H1 (cell line): Measurements from ENCODE around the gene POLG. TPM values are rescaled to one million over a fixed set of nuclear protein-coding genes. Genes with fewer than 3 reads are reported as not detected.

Source experiments
- CTCF ChIA-PET: fragments of 300-600 bp; sonication (Branson Sonifier 250); formaldehyde crosslinking; loops from one replicate; lab custom pipeline; 2021; ENCODE audit not compliant: partially characterized antibody; lab: Charles Lee
- POLR2A ChIA-PET: fragments of 300-600 bp; sonication (Branson Sonifier 250); formaldehyde crosslinking; loops from one replicate; lab custom pipeline; 2021; ENCODE audit warnings: inconsistent platforms; ENCODE audit not compliant: partially characterized antibody; lab: Charles Lee
- DNase-seq, 2 experiments: peaks; one replicate each; pipeline versions ENCODE4 v3.0.0 to v3.0.0-alpha.2; 2010 to 2022; ENCODE audit warnings: low spot score in 2 of 2, low read depth in 1 of 2, mixed read lengths in 1 of 2
- FAIRE-seq: peaks from 2 replicates; lab custom pipeline; 2011; peaks lifted over from hg19 to GRCh38; lab: Jason Lieb, UNC
- H2AFZ ChIP-seq: 2 replicates; pipeline ENCODE4 v1.8.1; 2012; ENCODE audit warnings: low read length, inconsistent platforms
- H2AK5ac ChIP-seq: 2 replicates; pipeline ENCODE4 v1.6.1; 2013; ENCODE audit warnings: low read depth, low read length
- H2BK120ac ChIP-seq: replicated peaks from 2 replicates; pipeline ENCODE3; 2013; ENCODE audit warnings: low read depth, low read length, inconsistent platforms
- H2BK12ac ChIP-seq: 2 replicates; pipeline ENCODE4 v1.6.1; 2013; ENCODE audit warnings: low read depth, low read length
- H2BK15ac ChIP-seq: 2 replicates; pipeline ENCODE4 v1.6.1; 2013; ENCODE audit warnings: low read length
- H2BK20ac ChIP-seq: 2 replicates; pipeline ENCODE4 v1.6.1; 2013; ENCODE audit warnings: low read length
- H2BK5ac ChIP-seq: 2 replicates; pipeline ENCODE4 v1.6.1; 2013; ENCODE audit warnings: low read depth, low read length
- H3K14ac ChIP-seq: 2 replicates; pipeline ENCODE4 v1.6.1; 2013; ENCODE audit warnings: inconsistent platforms; ENCODE audit not compliant: insufficient read length
- H3K18ac ChIP-seq: 2 replicates; pipeline ENCODE4 v1.6.1; 2013; ENCODE audit warnings: low read length; ENCODE audit errors: extremely low read depth
- H3K23ac ChIP-seq: 2 replicates; pipeline ENCODE4 v1.6.1; 2013; ENCODE audit warnings: inconsistent platforms; ENCODE audit not compliant: insufficient read length
- H3K23me2 ChIP-seq: 2 replicates; pipeline ENCODE4 v1.6.1; 2013; ENCODE audit warnings: low read depth, low read length
- H3K27ac ChIP-seq: 2 replicates; pipeline ENCODE4 v1.6.1; 2011; ENCODE audit warnings: low read depth, low read length, inconsistent platforms
- H3K27me3 ChIP-seq, 4 experiments: replicated peaks in 1 of 4; 1 replicate in 1 of 4; 2 replicates in 3 of 4; pipeline versions ENCODE4 v1.6.1 to v1.8.1; 2011 to 2013; ENCODE audit warnings: low read length in 3 of 4, mild to moderate bottlenecking in 3 of 4, inconsistent platforms in 2 of 4, mixed read lengths in 2 of 4, moderate library complexity in 1 of 4; ENCODE audit not compliant: control insufficient read depth in 3 of 4, insufficient read depth in 3 of 4; ENCODE audit errors: extremely low read depth in 1 of 4
- H3K36me3 ChIP-seq, 4 experiments: 2 replicates each; pipeline versions ENCODE4 v1.6.1 to v1.8.1; 2011 to 2013; ENCODE audit warnings: mild to moderate bottlenecking in 4 of 4, low read length in 3 of 4, moderate library complexity in 2 of 4, control low read depth in 1 of 4, inconsistent platforms in 1 of 4; ENCODE audit not compliant: insufficient read depth in 4 of 4, control insufficient read depth in 2 of 4
- H3K4ac ChIP-seq: replicated peaks from 2 replicates; pipeline ENCODE3; 2013; ENCODE audit warnings: low read length, low read depth, mixed read lengths, inconsistent platforms; ENCODE audit not compliant: insufficient read length
- H3K4me1 ChIP-seq, 4 experiments: replicated peaks in 1 of 4; 1 replicate in 1 of 4; 2 replicates in 3 of 4; pipeline versions ENCODE4 v1.6.1 to v1.8.1; 2011 to 2013; ENCODE audit warnings: low read length in 3 of 4, inconsistent platforms in 2 of 4, mixed read lengths in 1 of 4; ENCODE audit not compliant: insufficient read depth in 4 of 4, control insufficient read depth in 3 of 4
- H3K4me2 ChIP-seq, 2 experiments: 2 replicates each; pipeline versions ENCODE4 v1.6.1 to v1.8.1; 2011 to 2013; ENCODE audit warnings: low read depth in 2 of 2, low read length in 2 of 2, control low read depth in 1 of 2, inconsistent platforms in 1 of 2, mild to moderate bottlenecking in 1 of 2; ENCODE audit not compliant: insufficient read depth in 1 of 2
- H3K4me3 ChIP-seq, 4 experiments: fragments of 200-600, 300-600 bp in 1 of 4; sonication (generic), shearing (Covaris generic), sonication (Bioruptor Twin) in 1 of 4; 2 replicates each; pipeline versions ENCODE4 v1.5.1 to v1.8.1; 2011 to 2016; ENCODE audit warnings: low read length in 4 of 4, low read depth in 3 of 4, control low read depth in 2 of 4, inconsistent platforms in 2 of 4, mild to moderate bottlenecking in 2 of 4, mixed read lengths in 1 of 4, moderate library complexity in 1 of 4; ENCODE audit not compliant: insufficient read depth in 2 of 4; ENCODE audit errors: extremely low read depth in 1 of 4
- H3K56ac ChIP-seq: replicated peaks from 2 replicates; pipeline ENCODE3; 2013; ENCODE audit warnings: low read depth, mild to moderate bottlenecking, mixed read lengths, low read length, inconsistent platforms; ENCODE audit not compliant: insufficient read length
- H3K79me1 ChIP-seq: 2 replicates; pipeline ENCODE4 v1.6.1; 2013; ENCODE audit warnings: low read depth, low read length, control low read depth
- H3K79me2 ChIP-seq, 2 experiments: 2 replicates each; pipeline versions ENCODE4 v1.6.1 to v1.8.1; 2012 to 2013; ENCODE audit warnings: low read length in 2 of 2, mild to moderate bottlenecking in 2 of 2, inconsistent platforms in 1 of 2; ENCODE audit not compliant: insufficient read depth in 2 of 2, control insufficient read depth in 1 of 2
- H3K9ac ChIP-seq, 4 experiments: replicated peaks in 1 of 4; 1 replicate in 1 of 4; 2 replicates in 3 of 4; pipeline versions ENCODE4 v1.6.1 to v1.8.1; 2011 to 2013; ENCODE audit warnings: low read depth in 3 of 4, low read length in 3 of 4, control low read depth in 2 of 4, mild to moderate bottlenecking in 2 of 4, moderate library complexity in 2 of 4, inconsistent platforms in 1 of 4; ENCODE audit errors: extremely low read depth in 1 of 4
- H3K9me3 ChIP-seq, 2 experiments: 2 replicates each; pipeline versions ENCODE4 v1.6.1 to v1.8.1; 2012 to 2013; ENCODE audit warnings: mild to moderate bottlenecking in 2 of 2, moderate library complexity in 2 of 2, control low read depth in 1 of 2, inconsistent platforms in 1 of 2, low read depth in 1 of 2, low read length in 1 of 2, mixed read lengths in 1 of 2; ENCODE audit not compliant: insufficient read depth in 2 of 2
- H4K20me1 ChIP-seq, 2 experiments: replicated peaks in 1 of 2; 2 replicates each; pipeline versions ENCODE3 to v1.8.1; 2011 to 2013; ENCODE audit warnings: inconsistent platforms in 2 of 2, low read length in 2 of 2, mild to moderate bottlenecking in 1 of 2; ENCODE audit not compliant: insufficient read depth in 2 of 2, control insufficient read depth in 1 of 2
- H4K5ac ChIP-seq: 2 replicates; pipeline ENCODE4 v1.6.1; 2013; ENCODE audit warnings: low read length, low read depth, mixed read lengths, inconsistent platforms; ENCODE audit not compliant: insufficient read length
- H4K8ac ChIP-seq: 2 replicates; pipeline ENCODE4 v1.8.0; 2013; ENCODE audit warnings: mild to moderate bottlenecking, moderate library complexity, low read length, inconsistent platforms; ENCODE audit not compliant: insufficient read depth; ENCODE audit errors: extremely low read depth
- H4K91ac ChIP-seq: replicated peaks from 2 replicates; pipeline ENCODE3; 2013; ENCODE audit warnings: low read length, mixed read lengths, inconsistent platforms; ENCODE audit not compliant: insufficient read length
- ASH2L ChIP-seq: fragments of 200-600, 300-600 bp; sonication (generic); IDR thresholded peaks from one replicate; pipeline ENCODE4 v1.7.1; 2017; ENCODE audit warnings: low read length
- CBX5 ChIP-seq: fragments of 300-800, 300-1000 bp; sonication (generic); IDR thresholded peaks from 2 replicates; pipeline ENCODE4 v1.7.1; 2016; ENCODE audit warnings: antibody characterized with exemption, low read length, low read depth
- CBX8 ChIP-seq: fragments of 300-800, 300-1000 bp; sonication (generic); IDR thresholded peaks from 2 replicates; pipeline ENCODE4 v1.7.1; 2016; ENCODE audit warnings: low read depth, low read length, borderline replicate concordance
- EGR1 ChIP-seq: IDR thresholded peaks from 2 replicates; pipeline ENCODE4 v1.6.1; 2011; ENCODE audit warnings: low read depth, low read length, borderline replicate concordance
- EZH2 ChIP-seq: fragments of 200-600 bp; sonication (generic); IDR thresholded peaks from 2 replicates; pipeline ENCODE4 v1.7.1; 2012; ENCODE audit warnings: low read depth, mild to moderate bottlenecking, moderate library complexity, low read length, inconsistent platforms; ENCODE audit not compliant: severe bottlenecking
- JUND ChIP-seq: IDR thresholded peaks from 2 replicates; pipeline ENCODE4 v1.6.1; 2011; ENCODE audit warnings: mild to moderate bottlenecking, improper control_type of control experiment, low read length
- POLR2A ChIP-seq, 2 experiments: IDR thresholded peaks; 1 replicate in 1 of 2; 2 replicates in 1 of 2; pipeline ENCODE4 v1.6.1; 2011; ENCODE audit warnings: low read depth in 2 of 2, low read length in 2 of 2, mild to moderate bottlenecking in 2 of 2; ENCODE audit errors: control extremely low read depth in 1 of 2
- RFX5 ChIP-seq: IDR thresholded peaks from 2 replicates; pipeline ENCODE4 v1.6.1; 2011; ENCODE audit warnings: low read depth, low read length, improper control_type of control experiment, borderline replicate concordance
- RNF2 ChIP-seq: fragments of 200-900, 300-1000 bp; sonication (generic); IDR thresholded peaks from 2 replicates; pipeline ENCODE4 v1.7.1; 2016; ENCODE audit warnings: borderline replicate concordance, low read depth, mild to moderate bottlenecking, antibody characterized with exemption, low read length; ENCODE audit not compliant: poor library complexity, severe bottlenecking; ENCODE audit errors: missing control alignments
- SP1 ChIP-seq: IDR thresholded peaks from 2 replicates; pipeline ENCODE4 v1.6.1; 2011; ENCODE audit warnings: low read depth, low read length
- SP2 ChIP-seq: IDR thresholded peaks from 2 replicates; pipeline ENCODE4 v1.6.1; 2012; ENCODE audit warnings: mild to moderate bottlenecking, low read length, inconsistent platforms
- TCF12 ChIP-seq: IDR thresholded peaks from 2 replicates; pipeline ENCODE4 v1.6.1; 2011; ENCODE audit warnings: low read depth, mild to moderate bottlenecking, low read length
- ZNF274 ChIP-seq: IDR thresholded peaks from 2 replicates; pipeline ENCODE4 v1.7.0; 2012; ENCODE audit warnings: low read length, borderline replicate concordance; ENCODE audit errors: extremely low read depth
- WGBS, 2 experiments: shearing (Covaris generic) in 1 of 2; methylation state at CpG; one replicate each; pipeline versions ENCODE4 v1.1.6 to v1.1.7; 2013 to 2015; ENCODE audit warnings: low lambda C conversion rate in 2 of 2, mixed read lengths in 2 of 2, inconsistent platforms in 1 of 2, low coverage in 1 of 2, missing lambda C conversion rate in 1 of 2; ENCODE audit not compliant: insufficient replicate concordance in 2 of 2, insufficient coverage in 1 of 2, insufficient read length in 1 of 2; ENCODE audit errors: extremely low coverage in 1 of 2, missing lambda C conversion rate in 1 of 2; 5-methylcytosine and 5-hydroxymethylcytosine counted together
- polyA plus RNA-seq, 7 experiments: library from polyadenylated mRNA; depleted of rRNA in 3 of 7; stranded (reverse) in 5 of 7; unstranded in 2 of 7; fragments of >200 nt in 5 of 7; fragments of 200-250 nt in 2 of 7; gene quantifications; 1 replicate in 5 of 7; 2 replicates in 1 of 7; 4 replicates in 1 of 7; pipeline versions ENCODE4 v1.2.1 to v1.2.3, GENCODE V29; 2011 to 2013; ENCODE audit warnings: missing spikeins in 2 of 7, mixed read lengths in 2 of 7
- total RNA-seq: library from RNA; stranded (reverse); fragmentation: NEBNext Ultra II Directional; extraction: Animal tissue kit (Norgen Biotek cat#: 25700); gene quantifications from 2 replicates; pipeline ENCODE4 v1.2.1, GENCODE V29; 2021

POLG gene
- total and polyA plus RNA-seq, 2 of the 8 experiments (the other 6 are each of a cell fraction or from before 2014, with no cell fraction given) = 14.8 to 52.3 TPM

DNA sequence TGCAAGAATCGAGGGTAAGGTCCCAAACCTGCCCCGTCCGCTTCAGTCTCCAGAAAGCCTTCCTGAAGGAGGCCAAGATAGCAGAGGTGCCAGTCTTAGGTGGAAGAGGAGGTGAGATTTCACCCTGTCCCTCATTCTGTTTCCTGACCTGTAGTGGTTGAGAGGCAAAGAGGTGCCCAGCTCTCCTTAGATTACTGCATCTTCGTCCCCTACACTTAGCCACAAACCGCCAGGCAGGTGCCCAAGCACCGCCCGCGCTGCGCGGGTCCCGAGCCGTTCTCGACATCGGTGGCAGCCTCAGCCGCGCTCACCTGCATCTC, 23.8 kb upstream of the POLG start:
- H3K18ac ChIP-seq = no peak overlapping the region
- no peak for DNase-seq
- no peak for FAIRE-seq
- POLR2A ChIA-PET = interaction anchor here (0.9 to 1.3 kb wide), 2 partner anchors 22 to 36 kb away, joined by 3 to 4 read pairs; no protein-coding TSS in a partner anchor
- no peak overlapping the region for H2BK20ac ChIP-seq
- no peak overlapping the region for H3K9ac ChIP-seq
- H2BK15ac ChIP-seq = no peak overlapping the region
- no peak overlapping the region for H3K56ac ChIP-seq
- CTCF ChIA-PET = interaction anchor here (0.9 to 18.6 kb wide), 28 partner anchors 10 to 488 kb away, joined by 3 to 412 read pairs (median 10); partner anchors contain the start of genes ABHD2, POLG and RHCG
- H3K14ac ChIP-seq = no peak overlapping the region
- H4K20me1 ChIP-seq = peaks cover 6 to 19% of the 10 kb centered on the region in 2 experiments
- no peaks in the 10 kb centered on the region for H3K9me3 ChIP-seq
- H2BK5ac ChIP-seq = no peak overlapping the region
- no peak overlapping the region for H3K27ac ChIP-seq
- H3K4ac ChIP-seq = no peak overlapping the region
- H4K8ac ChIP-seq = no peak overlapping the region
- H3K23me2 ChIP-seq = no peaks in the 10 kb centered on the region; the same call in 1 of the 2 replicates
- no peaks in the 10 kb centered on the region for H3K79me1 ChIP-seq
- H3K4me3 ChIP-seq = peak overlapping the region in 3 of 4 experiments; percentile 25 to 58 (median 45); a peak in 4 of 8 replicates
- no peak for TF ChIP-seq RFX5
- no peak for TF ChIP-seq SP2
- no peak for TF ChIP-seq ASH2L
- TF ChIP-seq SP1 = no peak
- TF ChIP-seq RNF2 = no peak
- no peak for TF ChIP-seq EGR1
- no peak for TF ChIP-seq CBX8
- no peak for TF ChIP-seq JUND
- no peak for TF ChIP-seq CBX5
- TF ChIP-seq TCF12 = no peak
- no peak for TF ChIP-seq ZNF274
- no peak for TF ChIP-seq EZH2
- no peak for TF ChIP-seq POLR2A (IDR thresholded peaks at IDR 0.05; ENCODE audit: control extremely low read depth in 1 of 2, low read depth in 2 of 2, low read length in 2 of 2)
- no peak overlapping the region for H2AK5ac ChIP-seq
- H3K36me3 ChIP-seq = peaks cover 0 to 7% (median 0%) of the 10 kb centered on the region in 4 experiments; a peak in 1 of 8 replicates
- no peak overlapping the region for H2BK12ac ChIP-seq
- no peak overlapping the region for H2AFZ ChIP-seq
- H3K4me1 ChIP-seq = peaks cover 0 to 27% (median 13%) of the 10 kb centered on the region in 4 experiments; a peak in 5 of 7 replicates
- H3K23ac ChIP-seq = no peak overlapping the region
- WGBS, 2 experiments = 19% methylated on average over 16 of the region's 16 CpGs; no CpG with 5 or more reads in 1 of the 2 experiments
- H4K5ac ChIP-seq = no peak overlapping the region
- peak overlapping the region; percentile 0 to 99; a peak in 2 of 4 replicates for H3K4me2 ChIP-seq
- peaks cover 58 to 79% (median 68%) of the 10 kb centered on the region in 4 experiments for H3K27me3 ChIP-seq
- H4K91ac ChIP-seq = no peak overlapping the region
- H3K79me2 ChIP-seq = no peaks in the 10 kb centered on the region
- H2BK120ac ChIP-seq = no peak overlapping the region
